DOHH2 (cell line): ENCODE measurements around the gene F5.

Experiments used
- CTCF ChIP-seq: fragments of 200-600 bp; sonication (generic); IDR thresholded peaks from one replicate; pipeline ENCODE4 v1.5.1; 2014; ENCODE audit warnings: antibody characterized with exemption, mild to moderate bottlenecking, low read depth, low read length; ENCODE audit not compliant: poor library complexity, severe bottlenecking
- EZH2phosphoT487 ChIP-seq: fragments of 200-600 bp; sonication (generic); IDR thresholded peaks from 2 replicates; pipeline ENCODE4 v1.6.1; 2017; ENCODE audit warnings: borderline replicate concordance, mild to moderate bottlenecking, antibody characterized with exemption, low read length, moderate library complexity, mixed read lengths

GRCh38 chr1:169588112-169588511, 1.8 kb upstream of the F5 start:
- no peak for TF ChIP-seq CTCF
- no peak for TF ChIP-seq EZH2phosphoT487
